ENCODE measurements around the gene CCL11. TPM values are rescaled to one million over a fixed set of nuclear protein-coding genes. Genes with fewer than 3 reads are reported as not detected.

Gene CCL11
- total RNA-seq, 2 experiments from 2014 or later = not detected

DNA sequence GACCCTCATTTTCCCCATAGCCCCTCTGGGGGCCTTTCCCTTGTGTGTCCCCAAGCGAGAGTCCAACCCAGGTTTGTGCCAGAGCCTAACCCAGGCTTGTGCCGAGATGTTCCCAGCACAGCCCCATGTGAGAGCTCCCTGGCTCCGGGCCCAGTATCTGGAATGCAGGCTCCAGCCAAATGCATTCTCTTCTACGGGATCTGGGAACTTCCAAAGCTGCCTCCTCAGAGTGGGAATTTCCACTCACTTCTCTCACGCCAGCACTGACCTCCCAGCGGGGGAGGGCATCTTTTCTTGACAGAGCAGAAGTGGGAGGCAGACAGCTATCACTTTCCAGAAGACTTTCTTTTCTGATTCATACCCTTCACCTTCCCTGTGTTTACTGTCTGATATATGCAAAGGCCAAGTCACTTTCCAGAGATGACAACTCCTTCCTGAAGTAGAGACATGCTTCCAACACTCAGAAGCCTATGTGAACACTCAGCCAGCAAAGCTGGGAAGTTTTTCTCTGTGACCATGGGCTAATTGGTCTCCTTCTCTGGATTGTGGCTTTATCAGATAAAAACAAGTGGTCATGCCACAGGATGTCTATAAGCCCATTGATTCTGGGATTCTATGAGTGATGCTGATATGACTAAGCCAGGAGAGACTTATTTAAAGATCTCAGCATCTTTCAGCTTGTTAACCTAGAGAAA is 33.0 kb upstream of the CCL11 start:
- no peaks in the 10 kb centered on the region for H3K36me3 Mint-ChIP-seq
- peaks cover 6% of the 10 kb centered on the region for H3K4me1 Mint-ChIP-seq
- peaks cover 30% of the 10 kb centered on the region for H3K27me3 Mint-ChIP-seq
- DNase-seq = no peak
- no peak overlapping the region for H3K4me3 Mint-ChIP-seq
- no peak overlapping the region for H3K27ac Mint-ChIP-seq
- no peaks in the 10 kb centered on the region for H3K9me3 Mint-ChIP-seq

DNA sequence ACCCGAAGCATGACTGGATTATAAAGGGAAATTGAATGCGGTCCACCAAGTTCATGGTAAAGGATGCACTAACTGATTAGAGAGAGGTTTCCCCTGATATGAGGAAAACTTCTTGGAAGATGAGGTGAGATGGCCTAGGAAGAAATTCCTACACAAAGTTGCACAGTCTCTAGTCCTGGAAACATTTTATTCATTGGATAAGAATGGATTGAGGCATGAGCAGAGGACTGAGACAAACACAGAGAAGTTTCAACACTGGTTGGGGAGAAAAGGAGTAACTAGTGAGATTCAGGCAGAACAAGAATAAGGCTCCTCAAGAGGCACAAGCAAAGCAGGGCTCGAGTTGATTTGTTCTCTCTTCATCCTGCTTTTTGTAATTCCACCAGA is 32.4 kb upstream of the CCL11 start:
- Mint-ChIP-seq H3K36me3 (no peaks in the 10 kb centered on the region), H3K4me3 (no peak overlapping the region), H3K27me3 (peaks cover 30% of the 10 kb centered on the region), H3K9me3 (no peaks in the 10 kb centered on the region), H3K27ac (no peak overlapping the region), H3K4me1 (peaks cover 6% of the 10 kb centered on the region)
- no peak for DNase-seq

DNA sequence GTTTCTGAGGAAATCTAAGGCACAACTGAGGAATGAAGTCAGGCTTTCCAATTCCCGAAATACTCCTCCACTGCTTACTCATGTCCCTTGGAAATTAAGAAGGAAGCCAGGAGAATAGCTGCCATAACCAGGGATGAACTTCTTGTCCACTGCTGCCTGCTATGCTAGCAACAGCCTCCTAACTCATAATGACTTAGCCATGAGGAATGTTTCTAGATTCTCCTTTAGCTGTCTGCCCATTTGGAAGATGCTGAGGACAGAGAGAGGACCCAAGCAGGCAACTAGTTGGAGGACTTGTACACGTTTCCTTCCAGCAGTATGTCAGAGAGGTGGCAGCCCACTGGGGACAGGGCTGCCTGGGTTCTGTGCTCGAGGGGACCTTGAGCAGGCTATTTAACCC is 31.4 kb upstream of the CCL11 start:
- Mint-ChIP-seq H3K27ac (no peak overlapping the region), H3K4me3 (no peak overlapping the region), H3K4me1 (peaks cover 6% of the 10 kb centered on the region), H3K9me3 (no peaks in the 10 kb centered on the region), H3K27me3 (peaks cover 30% of the 10 kb centered on the region), H3K36me3 (no peaks in the 10 kb centered on the region)
- DNase-seq = no peak

DNA sequence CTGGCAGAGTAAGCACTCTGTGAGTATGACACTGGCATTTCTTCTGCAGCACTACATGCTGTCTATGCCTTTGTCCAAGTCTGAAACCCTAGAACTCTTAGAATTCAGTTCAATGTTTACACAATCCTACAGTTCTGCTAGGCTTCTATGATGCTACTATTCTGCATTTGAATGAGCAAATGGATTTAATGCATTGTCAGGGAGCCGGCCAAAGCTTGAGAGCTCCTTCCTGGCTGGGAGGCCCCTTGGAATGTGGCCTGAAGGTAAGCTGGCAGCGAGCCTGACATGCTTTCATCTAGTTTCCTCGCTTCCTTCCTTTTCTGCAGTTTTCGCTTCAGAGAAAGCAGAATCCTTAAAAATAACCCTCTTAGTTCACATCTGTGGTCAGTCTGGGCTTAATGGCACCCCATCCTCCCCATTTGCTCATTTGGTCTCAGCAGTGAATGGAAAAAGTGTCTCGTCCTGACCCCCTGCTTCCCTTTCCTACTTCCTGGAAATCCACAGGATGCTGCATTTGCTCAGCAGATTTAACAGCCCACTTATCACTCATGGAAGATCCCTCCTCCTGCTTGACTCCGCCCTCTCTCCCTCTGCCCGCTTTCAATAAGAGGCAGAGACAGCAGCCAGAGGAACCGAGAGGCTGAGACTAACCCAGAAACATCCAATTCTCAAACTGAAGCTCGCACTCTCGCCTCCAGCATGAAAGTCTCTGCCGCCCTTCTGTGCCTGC is 30.7 kb upstream of the CCL11 start, which contains the start of gene CCL2:
TSS of gene CCL2 (plus strand) at position 635 of the 730 bp plus-strand sequence. CDS start at position 700, 65 bp downstream.
- no peaks in the 10 kb centered on the region for H3K9me3 Mint-ChIP-seq
- peaks cover 6% of the 10 kb centered on the region for H3K4me1 Mint-ChIP-seq
- H3K27me3 Mint-ChIP-seq = peaks cover 30% of the 10 kb centered on the region
- H3K27ac Mint-ChIP-seq = no peak within 1 kb of the TSS
- no peak within 1 kb of the TSS for H3K4me3 Mint-ChIP-seq
- DNase-seq = no peak
- no peaks in the 10 kb centered on the region for H3K36me3 Mint-ChIP-seq

DNA sequence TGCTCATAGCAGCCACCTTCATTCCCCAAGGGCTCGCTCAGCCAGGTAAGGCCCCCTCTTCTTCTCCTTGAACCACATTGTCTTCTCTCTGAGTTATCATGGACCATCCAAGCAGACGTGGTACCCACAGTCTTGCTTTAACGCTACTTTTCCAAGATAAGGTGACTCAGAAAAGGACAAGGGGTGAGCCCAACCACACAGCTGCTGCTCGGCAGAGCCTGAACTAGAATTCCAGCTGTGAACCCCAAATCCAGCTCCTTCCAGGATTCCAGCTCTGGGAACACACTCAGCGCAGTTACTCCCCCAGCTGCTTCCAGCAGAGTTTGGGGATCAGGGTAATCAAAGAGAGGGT is 30.2 kb upstream of the CCL11 start:
- Mint-ChIP-seq H3K27me3 (peaks cover 30% of the 10 kb centered on the region), H3K36me3 (no peaks in the 10 kb centered on the region), H3K4me3 (no peak overlapping the region), H3K27ac (no peak overlapping the region), H3K9me3 (no peaks in the 10 kb centered on the region), H3K4me1 (peaks cover 6% of the 10 kb centered on the region)
- no peak for DNase-seq

DNA sequence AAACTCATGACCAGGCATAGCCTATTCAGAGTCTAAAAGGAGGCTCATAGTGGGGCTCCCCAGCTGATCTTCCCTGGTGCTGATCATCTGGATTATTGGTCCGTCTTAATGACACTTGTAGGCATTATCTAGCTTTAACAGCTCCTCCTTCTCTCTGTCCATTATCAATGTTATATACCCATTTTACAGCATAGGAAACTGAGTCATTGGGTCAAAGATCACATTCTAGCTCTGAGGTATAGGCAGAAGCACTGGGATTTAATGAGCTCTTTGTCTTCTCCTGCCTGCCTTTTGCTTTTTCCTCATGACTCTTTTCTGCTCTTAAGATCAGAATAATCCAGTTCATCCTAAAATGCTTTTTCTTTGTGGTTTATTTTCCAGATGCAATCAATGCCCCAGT is 29.7 kb upstream of the CCL11 start:
- peaks cover 6% of the 10 kb centered on the region for H3K4me1 Mint-ChIP-seq
- DNase-seq = no peak
- H3K36me3 Mint-ChIP-seq = no peaks in the 10 kb centered on the region
- no peaks in the 10 kb centered on the region for H3K9me3 Mint-ChIP-seq
- H3K27me3 Mint-ChIP-seq = peaks cover 30% of the 10 kb centered on the region
- no peak overlapping the region for H3K27ac Mint-ChIP-seq
- H3K4me3 Mint-ChIP-seq = no peak overlapping the region

DNA sequence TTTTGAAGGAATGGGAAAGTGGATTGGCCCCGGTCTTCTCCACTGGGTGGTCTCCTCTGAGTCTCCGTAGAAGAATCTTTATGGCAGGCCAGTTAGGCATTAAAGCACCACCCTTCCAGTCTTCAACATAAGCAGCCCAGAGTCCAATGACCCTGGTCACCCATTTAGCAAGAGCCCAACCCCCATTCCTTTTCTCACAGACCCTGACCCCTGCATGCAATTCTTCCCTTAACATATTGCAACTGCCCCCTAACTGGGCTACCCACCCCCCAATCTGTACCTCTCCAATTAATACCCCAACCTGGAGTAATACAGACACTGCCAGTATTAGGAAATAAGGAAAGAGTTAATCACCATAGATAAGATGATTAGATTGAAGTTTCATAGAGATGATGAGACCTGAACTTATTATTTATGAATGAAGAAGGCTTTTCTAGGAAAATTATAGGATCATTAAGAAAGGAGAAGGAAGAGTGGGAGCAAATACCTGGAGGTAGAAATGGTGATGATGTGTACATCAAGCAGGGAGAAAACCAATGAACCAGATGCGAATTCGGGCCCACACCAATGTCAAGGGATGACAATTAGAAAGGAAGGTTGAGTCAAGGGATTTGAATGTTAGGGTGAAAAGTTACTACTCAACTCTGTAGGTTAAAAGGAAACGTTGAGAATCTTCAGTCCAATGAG is 28.1 kb upstream of the CCL11 start:
- no peaks in the 10 kb centered on the region for H3K9me3 Mint-ChIP-seq
- no peak overlapping the region for H3K27ac Mint-ChIP-seq
- H3K36me3 Mint-ChIP-seq = no peaks in the 10 kb centered on the region
- peaks cover 24% of the 10 kb centered on the region for H3K27me3 Mint-ChIP-seq
- H3K4me3 Mint-ChIP-seq = no peak overlapping the region
- H3K4me1 Mint-ChIP-seq = peaks cover 6% of the 10 kb centered on the region
- no peak for DNase-seq

DNA sequence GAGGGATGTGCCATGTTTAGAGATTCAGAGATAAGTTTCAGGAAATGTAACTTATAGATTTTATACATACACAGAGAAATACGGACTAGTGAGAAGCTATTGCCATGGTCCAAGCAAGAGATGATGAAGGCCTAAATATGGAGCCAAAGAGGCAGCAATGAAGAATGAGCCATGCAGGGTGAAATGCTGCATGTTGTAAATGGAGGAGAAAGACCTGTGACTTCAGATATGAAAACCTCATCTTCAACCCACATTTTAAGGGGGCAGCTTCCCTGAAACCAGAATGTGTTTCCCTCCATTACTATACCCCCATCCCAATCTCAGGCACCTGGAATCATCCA is 27.6 kb upstream of the CCL11 start:
- Mint-ChIP-seq H3K27me3 (peaks cover 23% of the 10 kb centered on the region), H3K9me3 (no peaks in the 10 kb centered on the region), H3K4me3 (no peak overlapping the region), H3K4me1 (peaks cover 6% of the 10 kb centered on the region), H3K36me3 (no peaks in the 10 kb centered on the region), H3K27ac (no peak overlapping the region)
- no peak for DNase-seq

DNA sequence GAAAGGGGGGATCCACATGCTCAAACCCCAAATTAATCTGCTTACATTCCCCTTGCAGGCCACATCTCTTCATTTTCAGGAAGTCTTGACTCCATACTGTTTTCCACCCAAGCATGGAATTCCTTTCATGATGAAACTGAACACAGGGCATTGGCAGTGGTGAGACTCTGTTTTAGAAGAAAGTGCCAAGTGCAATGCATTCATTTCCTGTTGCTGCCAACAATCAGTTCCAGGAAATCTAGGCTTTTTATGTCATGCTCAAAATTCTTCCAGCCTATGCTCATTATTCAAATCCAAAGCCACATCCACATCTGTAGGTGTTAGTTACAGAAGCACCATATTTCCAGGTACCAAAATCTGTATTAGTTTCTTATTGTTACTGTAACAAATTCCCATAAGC is 26.4 kb upstream of the CCL11 start:
- peaks cover 24% of the 10 kb centered on the region for H3K27me3 Mint-ChIP-seq

DNA sequence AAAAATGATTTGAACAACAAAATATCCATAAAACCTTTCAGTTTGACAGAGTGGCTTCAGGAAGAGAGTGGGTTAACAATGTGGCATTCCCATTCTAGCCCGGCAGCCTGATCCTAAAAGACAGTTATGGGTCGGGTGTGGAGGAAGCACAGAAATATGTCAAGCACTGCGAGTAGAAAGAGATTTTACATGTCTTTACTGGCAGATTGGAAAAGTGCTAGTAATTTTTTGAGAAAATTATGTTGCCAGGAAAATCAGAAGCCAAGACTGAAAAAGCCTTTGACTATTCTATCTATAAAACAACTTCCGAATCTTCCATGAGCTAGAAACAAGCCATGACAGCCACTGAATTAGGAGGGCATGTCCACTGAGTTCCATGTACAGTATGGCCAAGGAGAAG is 24.7 kb upstream of the CCL11 start:
- H3K4me1 Mint-ChIP-seq = no peaks in the 10 kb centered on the region
- peaks cover 20% of the 10 kb centered on the region for H3K27me3 Mint-ChIP-seq
- no peak for DNase-seq
- no peak overlapping the region for H3K27ac Mint-ChIP-seq
- no peak overlapping the region for H3K4me3 Mint-ChIP-seq
- no peaks in the 10 kb centered on the region for H3K36me3 Mint-ChIP-seq
- no peaks in the 10 kb centered on the region for H3K9me3 Mint-ChIP-seq

More for the DNA sequence above, 26.4 kb upstream of the CCL11 start:
- H3K9me3 Mint-ChIP-seq = no peaks in the 10 kb centered on the region
- H3K4me1 Mint-ChIP-seq = peaks cover 6% of the 10 kb centered on the region
- no peak overlapping the region for H3K4me3 Mint-ChIP-seq
- no peaks in the 10 kb centered on the region for H3K36me3 Mint-ChIP-seq
- no peak for DNase-seq
- no peak overlapping the region for H3K27ac Mint-ChIP-seq

DNA sequence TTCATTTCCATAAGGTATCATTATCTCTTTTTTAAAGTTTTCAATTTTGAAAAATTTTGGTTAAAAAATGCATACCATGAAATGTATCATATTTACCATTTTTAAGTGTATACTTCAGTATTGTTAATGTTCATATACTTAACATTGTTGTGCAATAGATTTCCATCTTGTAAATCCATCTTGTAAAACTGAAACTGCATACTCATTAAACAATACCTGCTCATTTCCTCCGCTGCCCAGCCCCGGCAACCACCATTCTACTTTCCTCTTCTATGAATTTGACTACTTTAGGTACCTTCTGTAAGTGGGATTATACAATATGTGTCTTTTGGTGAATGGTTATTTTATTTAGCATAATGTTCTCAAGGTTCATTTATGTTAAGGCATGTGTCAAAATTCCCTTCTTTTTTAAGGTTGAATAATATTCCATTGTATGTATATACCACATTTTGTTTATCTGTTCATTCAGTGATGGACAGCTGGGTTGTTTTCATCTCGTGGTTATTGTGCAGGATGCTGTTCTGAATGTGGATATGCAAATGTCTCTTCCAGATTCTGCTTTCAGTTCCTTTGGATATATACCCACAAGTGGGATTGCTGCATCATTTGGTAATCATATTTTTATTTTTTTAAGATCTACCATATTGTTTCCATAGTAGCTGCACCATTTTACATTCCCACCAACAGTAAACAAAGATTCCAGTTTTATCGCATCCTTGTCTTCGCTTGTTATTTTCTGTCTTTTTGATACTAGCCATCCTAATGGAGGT is 23.8 kb upstream of the CCL11 start:
- no peaks in the 10 kb centered on the region for H3K4me1 Mint-ChIP-seq
- no peak overlapping the region for H3K4me3 Mint-ChIP-seq
- no peaks in the 10 kb centered on the region for H3K9me3 Mint-ChIP-seq
- peaks cover 15% of the 10 kb centered on the region for H3K27me3 Mint-ChIP-seq
- no peaks in the 10 kb centered on the region for H3K36me3 Mint-ChIP-seq
- DNase-seq = no peak
- H3K27ac Mint-ChIP-seq = no peak overlapping the region

DNA sequence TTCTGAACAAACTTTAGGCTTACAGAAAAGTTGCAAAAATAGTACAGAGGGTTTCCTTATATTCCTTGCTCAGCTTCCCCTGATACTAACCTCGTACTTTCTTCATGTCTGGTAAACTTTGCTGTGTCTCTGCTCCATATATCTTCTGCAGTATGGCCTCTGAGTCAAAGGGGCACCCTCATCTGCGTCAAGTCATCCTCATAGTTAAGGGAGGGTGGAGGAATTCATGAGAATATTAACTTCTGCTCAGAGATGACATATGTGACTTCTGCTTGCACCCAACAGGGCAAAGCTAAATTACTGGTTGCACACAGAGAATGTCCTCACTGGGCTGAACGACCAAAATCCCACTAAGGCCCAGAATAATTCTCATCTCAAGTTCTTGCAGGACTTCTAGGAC is 19.8 kb upstream of the CCL11 start:
- no peaks in the 10 kb centered on the region for H3K36me3 Mint-ChIP-seq
- no peak overlapping the region for H3K27ac Mint-ChIP-seq
- H3K27me3 Mint-ChIP-seq = peaks cover 23% of the 10 kb centered on the region
- no peaks in the 10 kb centered on the region for H3K9me3 Mint-ChIP-seq
- no peak overlapping the region for H3K4me3 Mint-ChIP-seq
- no peak for DNase-seq
- H3K4me1 Mint-ChIP-seq = no peaks in the 10 kb centered on the region

DNA sequence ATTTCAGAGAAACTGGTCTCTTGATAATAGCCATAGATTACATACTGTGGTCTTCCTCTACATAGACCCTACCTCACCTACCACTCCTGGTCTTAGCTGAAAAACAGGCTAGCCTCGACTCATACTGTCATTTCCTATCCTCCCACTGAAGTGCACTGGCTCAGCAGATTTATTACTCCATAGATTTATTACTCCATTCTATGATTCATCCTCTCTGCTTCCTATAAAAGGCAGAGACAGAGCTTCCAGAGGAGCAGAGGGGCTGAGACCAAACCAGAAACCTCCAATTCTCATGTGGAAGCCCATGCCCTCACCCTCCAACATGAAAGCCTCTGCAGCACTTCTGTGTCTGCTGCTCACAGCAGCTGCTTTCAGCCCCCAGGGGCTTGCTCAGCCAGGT is 15.6 kb upstream of the CCL11 start, which contains the start of gene CCL7:
TSS of gene CCL7 (plus strand) at position 253 of the 400 bp plus-strand sequence. CDS start at position 323, 70 bp downstream.
- H3K27ac Mint-ChIP-seq = no peak within 1 kb of the TSS
- no peaks in the 10 kb centered on the region for H3K9me3 Mint-ChIP-seq
- H3K36me3 Mint-ChIP-seq = no peaks in the 10 kb centered on the region
- DNase-seq = no peak
- H3K4me1 Mint-ChIP-seq = no peaks in the 10 kb centered on the region
- H3K4me3 Mint-ChIP-seq = no peak within 1 kb of the TSS
- H3K27me3 Mint-ChIP-seq = peaks cover 44% of the 10 kb centered on the region

DNA sequence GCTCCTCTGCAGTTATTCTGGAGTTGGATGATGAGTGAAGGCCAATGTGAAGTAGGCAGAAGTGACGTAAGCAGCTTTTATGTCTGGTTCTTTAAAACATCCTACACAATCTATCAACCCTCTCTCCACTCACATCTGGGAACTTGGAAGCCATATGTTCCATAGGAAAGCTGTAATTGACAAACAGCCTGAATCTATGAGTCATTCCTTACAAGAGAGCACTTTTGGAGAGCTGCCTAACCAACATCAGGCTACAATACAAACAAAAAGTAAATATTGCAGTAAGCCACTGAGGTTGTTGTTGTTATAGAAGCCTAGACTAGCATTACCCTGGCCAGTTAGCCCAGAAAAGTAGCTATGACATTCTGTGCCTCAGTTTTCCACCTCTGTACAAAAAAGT is 9.7 kb upstream of the CCL11 start:
- Mint-ChIP-seq H3K9me3 (no peaks in the 10 kb centered on the region), H3K36me3 (no peaks in the 10 kb centered on the region), H3K4me3 (no peak overlapping the region), H3K4me1 (no peaks in the 10 kb centered on the region), H3K27ac (no peak overlapping the region), H3K27me3 (peaks cover 60% of the 10 kb centered on the region)
- no peak for DNase-seq

DNA sequence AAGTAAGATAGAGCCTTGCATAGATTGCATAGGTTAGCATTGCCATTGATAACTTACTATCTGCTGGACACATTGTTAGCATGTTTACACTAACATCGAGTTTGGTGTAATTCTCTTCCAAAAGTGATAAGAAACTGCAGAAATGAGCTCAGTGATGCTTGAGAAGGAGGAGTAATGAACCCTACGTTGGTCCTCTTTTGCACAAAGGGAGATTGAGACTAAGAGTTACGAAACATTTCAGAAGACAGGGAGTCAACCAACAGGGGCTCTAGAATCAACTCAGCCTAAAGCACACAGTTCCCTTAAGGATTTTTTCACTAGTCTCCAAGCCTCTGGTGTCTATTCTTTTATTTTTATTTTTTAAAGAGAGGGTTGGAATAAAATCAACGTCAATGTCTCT is 8.7 kb upstream of the CCL11 start:
- no peak for DNase-seq
- Mint-ChIP-seq H3K27ac (no peak overlapping the region), H3K4me1 (no peaks in the 10 kb centered on the region), H3K36me3 (no peaks in the 10 kb centered on the region), H3K9me3 (no peaks in the 10 kb centered on the region), H3K4me3 (no peak overlapping the region), H3K27me3 (peaks cover 61% of the 10 kb centered on the region)
